Measurements from ENCODE around the gene CPA4. TPM values are rescaled to one million over a fixed set of nuclear protein-coding genes. Genes with fewer than 3 reads are reported as not detected.

The CPA4 gene
- total and polyA plus RNA-seq, 4 donors = 0.18 to 1.0 (median 0.45) TPM; not detected in 1

DNA sequence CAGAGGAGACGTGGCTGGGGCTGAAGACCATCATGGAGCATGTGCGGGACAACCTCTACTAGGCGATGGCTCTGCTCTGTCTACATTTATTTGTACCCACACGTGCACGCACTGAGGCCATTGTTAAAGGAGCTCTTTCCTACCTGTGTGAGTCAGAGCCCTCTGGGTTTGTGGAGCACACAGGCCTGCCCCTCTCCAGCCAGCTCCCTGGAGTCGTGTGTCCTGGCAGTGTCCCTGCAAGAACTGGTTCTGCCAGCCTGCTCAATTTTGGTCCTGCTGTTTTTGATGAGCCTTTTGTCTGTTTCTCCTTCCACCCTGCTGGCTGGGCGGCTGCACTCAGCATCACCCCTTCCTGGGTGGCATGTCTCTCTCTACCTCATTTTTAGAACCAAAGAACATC, 29.7 kb downstream of the CPA4 start:
- Histone ChIP-seq H3K4me1 (ENCODE audit: control insufficient read depth in 1 of 2, insufficient read depth in 2 of 2, low read length in 2 of 2) (no peaks in the 10 kb centered on the region), H3K4me3 (ENCODE audit: low read length in 2 of 2) (no peak overlapping the region), H3K9me3 (ENCODE audit: control insufficient read depth, low read length) (no peaks in the 10 kb centered on the region), H3K36me3 (ENCODE audit: control insufficient read depth in 1 of 2, insufficient read depth in 2 of 2, low read length in 1 of 2) (no peaks in the 10 kb centered on the region), H3K27me3 (ENCODE audit: control insufficient read depth in 1 of 2, insufficient read depth in 2 of 2, low read length in 1 of 2) (no peaks in the 10 kb centered on the region), H3K27ac (ENCODE audit: low read depth in 1 of 2, low read length in 2 of 2) (no peak overlapping the region)
- WGBS, 2 donors = 91 to 94% methylated on average over 7 of the region's 7 CpGs
- intact Hi-C loops (cut with DNase I) = no loop called here
- ATAC-seq (ENCODE audit: low FRiP score) (no peak), DNase-seq (no peak)

GRCh38 chr7:130324306-130324943, 31.5 kb downstream of the CPA4 start:
- Histone ChIP-seq H3K9me3 (ENCODE audit: control insufficient read depth, low read length) (no peaks in the 10 kb centered on the region), H3K36me3 (ENCODE audit: control insufficient read depth in 1 of 2, insufficient read depth in 2 of 2, low read length in 1 of 2) (no peaks in the 10 kb centered on the region), H3K4me3 (ENCODE audit: low read length in 2 of 2) (no peak overlapping the region), H3K27ac (ENCODE audit: low read depth in 1 of 2, low read length in 2 of 2) (no peak overlapping the region), H3K4me1 (ENCODE audit: control insufficient read depth in 1 of 2, insufficient read depth in 2 of 2, low read length in 2 of 2) (no peaks in the 10 kb centered on the region), H3K27me3 (ENCODE audit: control insufficient read depth in 1 of 2, insufficient read depth in 2 of 2, low read length in 1 of 2) (no peaks in the 10 kb centered on the region)
- intact Hi-C loops (cut with DNase I) = no loop called here
- ATAC-seq (ENCODE audit: low FRiP score) (no peak), DNase-seq (no peak)
- WGBS, 2 donors = 94 to 95% methylated on average over 10 of the region's 10 CpGs

- Histone ChIP-seq H3K36me3 (ENCODE audit: control insufficient read depth in 1 of 2, insufficient read depth in 2 of 2, low read length in 1 of 2) (no peaks in the 10 kb centered on the region), H3K27me3 (ENCODE audit: control insufficient read depth in 1 of 2, insufficient read depth in 2 of 2, low read length in 1 of 2) (no peaks in the 10 kb centered on the region), H3K9me3 (ENCODE audit: control insufficient read depth, low read length) (no peaks in the 10 kb centered on the region), H3K4me3 (ENCODE audit: low read length in 2 of 2) (no peak overlapping the region), H3K4me1 (ENCODE audit: control insufficient read depth in 1 of 2, insufficient read depth in 2 of 2, low read length in 2 of 2) (no peaks in the 10 kb centered on the region), H3K27ac (ENCODE audit: low read depth in 1 of 2, low read length in 2 of 2) (no peak overlapping the region)
- DNase-seq (no peak), ATAC-seq (ENCODE audit: low FRiP score) (no peak)
- intact Hi-C loops (cut with DNase I) = no loop called here
- WGBS, 2 donors = 90 to 95% methylated on average over 3 of the region's 3 CpGs
Measured at GRCh38 chr7:130329681-130330080, 36.7 kb downstream of the CPA4 start.

- Histone ChIP-seq H3K27ac (ENCODE audit: low read depth in 1 of 2, low read length in 2 of 2) (no peak overlapping the region), H3K4me1 (ENCODE audit: control insufficient read depth in 1 of 2, insufficient read depth in 2 of 2, low read length in 2 of 2) (no peaks in the 10 kb centered on the region), H3K27me3 (ENCODE audit: control insufficient read depth in 1 of 2, insufficient read depth in 2 of 2, low read length in 1 of 2) (no peaks in the 10 kb centered on the region), H3K9me3 (ENCODE audit: control insufficient read depth, low read length) (no peaks in the 10 kb centered on the region), H3K4me3 (ENCODE audit: low read length in 2 of 2) (no peak overlapping the region), H3K36me3 (ENCODE audit: control insufficient read depth in 1 of 2, insufficient read depth in 2 of 2, low read length in 1 of 2) (no peaks in the 10 kb centered on the region)
- intact Hi-C loops (cut with DNase I) = no loop called here
- ATAC-seq (ENCODE audit: low FRiP score) (no peak), DNase-seq (no peak)
- 94 to 95% methylated on average over 4 of the region's 4 CpGs for WGBS, 2 donors
Measured at GRCh38 chr7:130332259-130333053, 39.5 kb downstream of the CPA4 start.

DNA sequence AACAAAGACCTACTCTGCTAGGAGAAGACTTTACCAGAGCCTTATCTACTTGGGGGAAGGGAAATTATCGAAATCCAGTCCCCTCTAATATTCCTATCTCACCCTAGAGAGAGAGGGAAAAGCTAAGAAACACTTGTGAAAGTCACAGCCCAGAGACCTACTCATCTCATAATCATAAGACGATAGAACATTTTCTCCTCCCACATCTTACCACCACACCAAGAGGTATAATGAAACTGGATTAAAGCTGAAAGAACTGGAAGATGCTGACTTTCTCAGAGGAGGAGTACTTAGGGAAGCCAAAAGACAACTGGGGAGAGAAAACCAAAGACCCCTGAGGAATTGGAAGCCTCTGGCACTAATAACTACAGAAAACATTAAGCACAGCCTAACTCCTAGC, 40.9 kb downstream of the CPA4 start:
- DNase-seq = no peak
- intact Hi-C loops (cut with DNase I) = no loop called here
- peak; percentile 22 for ATAC-seq (ENCODE audit: low FRiP score)
- no peaks in the 10 kb centered on the region for H3K4me1 ChIP-seq (ENCODE audit: control insufficient read depth in 1 of 2, insufficient read depth in 2 of 2, low read length in 2 of 2)
- H3K4me3 ChIP-seq (ENCODE audit: low read length in 2 of 2) = no peak overlapping the region
- 80 to 84% methylated on average over 2 of the region's 2 CpGs for WGBS, 2 donors
- no peak overlapping the region for H3K27ac ChIP-seq (ENCODE audit: low read depth in 1 of 2, low read length in 2 of 2)
- H3K36me3 ChIP-seq (ENCODE audit: control insufficient read depth in 1 of 2, insufficient read depth in 2 of 2, low read length in 1 of 2) = no peaks in the 10 kb centered on the region
- H3K9me3 ChIP-seq (ENCODE audit: control insufficient read depth, low read length) = no peaks in the 10 kb centered on the region
- no peaks in the 10 kb centered on the region for H3K27me3 ChIP-seq (ENCODE audit: control insufficient read depth in 1 of 2, insufficient read depth in 2 of 2, low read length in 1 of 2)

GRCh38 chr7:130334274-130334673, 41.3 kb downstream of the CPA4 start:
- intact Hi-C loops (cut with DNase I) = no loop called here
- Histone ChIP-seq H3K27me3 (ENCODE audit: control insufficient read depth in 1 of 2, insufficient read depth in 2 of 2, low read length in 1 of 2) (no peaks in the 10 kb centered on the region), H3K4me1 (ENCODE audit: control insufficient read depth in 1 of 2, insufficient read depth in 2 of 2, low read length in 2 of 2) (no peaks in the 10 kb centered on the region), H3K27ac (ENCODE audit: low read depth in 1 of 2, low read length in 2 of 2) (no peak overlapping the region), H3K4me3 (ENCODE audit: low read length in 2 of 2) (no peak overlapping the region), H3K36me3 (ENCODE audit: control insufficient read depth in 1 of 2, insufficient read depth in 2 of 2, low read length in 1 of 2) (no peaks in the 10 kb centered on the region), H3K9me3 (ENCODE audit: control insufficient read depth, low read length) (no peaks in the 10 kb centered on the region)
- no peak for DNase-seq
- 12 to 13% methylated on average over 6 of the region's 6 CpGs for WGBS, 2 donors
- ATAC-seq (ENCODE audit: low FRiP score) = peak; percentile 22

DNA sequence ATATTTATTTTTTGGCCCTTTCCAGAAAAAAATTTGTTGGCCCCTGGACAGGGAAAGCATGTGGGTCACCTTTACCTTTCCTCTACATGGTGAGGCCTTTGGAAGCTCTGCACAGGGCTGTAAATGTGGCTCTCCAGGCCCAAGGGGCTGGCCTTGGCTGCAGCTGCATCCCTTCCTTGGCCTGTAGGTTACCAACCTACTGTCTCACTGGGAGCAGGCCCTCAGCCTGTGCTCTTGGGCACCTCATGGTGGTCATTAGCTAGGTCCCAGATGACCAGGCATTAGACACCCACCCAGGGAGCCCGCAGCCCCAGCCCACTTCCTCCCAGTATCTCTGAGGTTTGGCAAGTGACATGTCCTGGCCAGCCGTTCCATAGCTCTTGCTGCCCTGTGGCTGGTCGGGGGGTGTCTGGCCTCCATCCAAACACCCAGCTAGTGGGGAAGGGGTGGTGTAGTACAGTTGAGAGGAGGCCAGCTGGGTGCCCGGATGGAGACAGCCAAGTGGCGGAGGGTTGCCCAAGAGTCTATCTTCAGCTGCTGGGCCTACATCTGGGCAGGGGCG, 44.5 kb downstream of the CPA4 start:
- no peaks in the 10 kb centered on the region for H3K4me1 ChIP-seq (ENCODE audit: control insufficient read depth in 1 of 2, insufficient read depth in 2 of 2, low read length in 2 of 2)
- 86 to 89% methylated on average over 6 of the region's 6 CpGs for WGBS, 2 donors
- H3K36me3 ChIP-seq (ENCODE audit: control insufficient read depth in 1 of 2, insufficient read depth in 2 of 2, low read length in 1 of 2) = no peaks in the 10 kb centered on the region
- no peaks in the 10 kb centered on the region for H3K9me3 ChIP-seq (ENCODE audit: control insufficient read depth, low read length)
- intact Hi-C loops (cut with DNase I) = no loop called here
- no peak overlapping the region for H3K4me3 ChIP-seq (ENCODE audit: low read length in 2 of 2)
- H3K27ac ChIP-seq (ENCODE audit: low read depth in 1 of 2, low read length in 2 of 2) = no peak overlapping the region
- H3K27me3 ChIP-seq (ENCODE audit: control insufficient read depth in 1 of 2, insufficient read depth in 2 of 2, low read length in 1 of 2) = no peaks in the 10 kb centered on the region
- no peak for DNase-seq
- ATAC-seq (ENCODE audit: low FRiP score) = no peak

DNA sequence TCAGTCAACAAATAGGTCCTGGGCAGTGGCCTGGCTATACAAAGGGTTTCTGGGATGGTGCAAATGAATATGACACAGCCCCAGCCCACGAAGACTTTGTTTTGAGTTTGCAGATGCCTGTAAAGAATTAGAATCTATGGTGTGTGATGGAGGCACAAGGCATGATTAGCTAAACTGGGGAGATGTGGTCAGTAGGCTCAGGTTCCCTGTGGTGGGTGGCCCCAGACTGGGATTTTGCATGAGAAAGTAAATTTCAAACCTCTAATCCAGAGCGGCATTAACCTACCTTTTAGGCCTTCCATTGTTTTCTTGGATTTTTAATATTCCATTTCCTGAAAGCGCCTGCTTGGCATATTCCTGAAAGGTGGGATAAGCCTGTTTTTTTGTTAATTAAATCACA, 45.3 kb downstream of the CPA4 start:
- Histone ChIP-seq H3K9me3 (ENCODE audit: control insufficient read depth, low read length) (no peaks in the 10 kb centered on the region), H3K4me3 (ENCODE audit: low read length in 2 of 2) (no peak overlapping the region), H3K27me3 (ENCODE audit: control insufficient read depth in 1 of 2, insufficient read depth in 2 of 2, low read length in 1 of 2) (no peaks in the 10 kb centered on the region), H3K27ac (ENCODE audit: low read depth in 1 of 2, low read length in 2 of 2) (no peak overlapping the region), H3K36me3 (ENCODE audit: control insufficient read depth in 1 of 2, insufficient read depth in 2 of 2, low read length in 1 of 2) (no peaks in the 10 kb centered on the region), H3K4me1 (ENCODE audit: control insufficient read depth in 1 of 2, insufficient read depth in 2 of 2, low read length in 2 of 2) (no peaks in the 10 kb centered on the region)
- DNase-seq (no peak), ATAC-seq (ENCODE audit: low FRiP score) (no peak)
- intact Hi-C loops (cut with DNase I) = no loop called here
- 94 to 96% methylated on average over 3 of the region's 3 CpGs for WGBS, 2 donors

DNA sequence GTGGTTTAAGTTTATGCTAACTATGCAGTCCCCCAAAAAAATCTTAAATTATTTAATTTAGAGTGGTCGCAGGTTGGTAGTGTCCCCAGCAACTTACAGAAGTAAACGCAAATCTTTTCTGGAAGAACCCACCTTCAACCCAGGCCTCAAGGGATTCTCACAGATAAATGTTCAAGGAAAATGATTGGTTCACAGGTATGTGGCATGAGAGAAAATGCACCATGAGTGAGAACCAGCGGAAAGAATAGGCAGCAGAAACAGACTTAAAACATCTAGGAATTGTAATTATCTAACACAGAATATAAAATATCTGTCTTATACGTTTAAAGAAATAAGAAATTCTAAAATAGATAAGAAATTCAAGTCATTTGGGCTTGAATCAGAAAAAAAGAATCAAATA, 48.9 kb downstream of the CPA4 start:
- ATAC-seq (ENCODE audit: low FRiP score) = no peak
- H3K36me3 ChIP-seq (ENCODE audit: control insufficient read depth in 1 of 2, insufficient read depth in 2 of 2, low read length in 1 of 2) = no peaks in the 10 kb centered on the region
- no peaks in the 10 kb centered on the region for H3K4me1 ChIP-seq (ENCODE audit: control insufficient read depth in 1 of 2, insufficient read depth in 2 of 2, low read length in 2 of 2)
- no peaks in the 10 kb centered on the region for H3K9me3 ChIP-seq (ENCODE audit: control insufficient read depth, low read length)
- 95 to 96% methylated on average over 4 of the region's 4 CpGs for WGBS, 2 donors
- no peak for DNase-seq
- intact Hi-C loops (cut with DNase I) = no loop called here
- no peak overlapping the region for H3K4me3 ChIP-seq (ENCODE audit: low read length in 2 of 2)
- H3K27me3 ChIP-seq (ENCODE audit: control insufficient read depth in 1 of 2, insufficient read depth in 2 of 2, low read length in 1 of 2) = no peaks in the 10 kb centered on the region
- no peak overlapping the region for H3K27ac ChIP-seq (ENCODE audit: low read depth in 1 of 2, low read length in 2 of 2)
